DND-41 (cell line): ENCODE data around the gene TDRD7.

Experiments used
- EZH2 ChIP-seq: IDR thresholded peaks from 3 replicates; pipeline ENCODE4 v1.6.1; 2012; ENCODE audit warnings: borderline replicate concordance, low read depth, mild to moderate bottlenecking, moderate library complexity, low read length, inconsistent platforms; ENCODE audit not compliant: severe bottlenecking
- TF ChIP-seq, protein P1 (sequence below): IDR thresholded peaks from 2 replicates; pipeline ENCODE4 v1.5.1; 2012; ENCODE audit warnings: borderline replicate concordance, low read length, moderate library complexity, mild to moderate bottlenecking; ENCODE audit not compliant: poor library complexity, severe bottlenecking; ENCODE audit errors: extremely low read depth

DNA sequence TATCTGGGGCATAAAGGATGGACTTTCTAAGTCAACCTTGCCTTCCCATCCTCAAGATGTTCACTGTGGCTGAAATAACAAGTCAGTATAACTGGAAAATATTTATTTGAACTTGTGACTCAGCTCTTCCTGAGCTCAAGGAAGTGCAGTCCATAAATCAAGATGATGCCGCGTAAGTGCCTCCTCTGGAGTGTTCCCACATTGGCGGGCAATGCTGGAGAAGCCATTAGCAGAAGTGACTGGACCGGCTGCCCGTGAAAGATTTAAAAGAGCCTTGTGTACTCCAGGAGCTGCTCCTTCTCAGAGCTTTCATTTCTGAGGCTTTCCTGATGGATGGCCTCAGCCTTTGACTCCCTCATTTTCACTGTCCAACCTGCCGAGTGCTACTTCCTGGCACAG, 107.0 kb downstream of the TDRD7 start:
- TF ChIP-seq, protein P1, sequence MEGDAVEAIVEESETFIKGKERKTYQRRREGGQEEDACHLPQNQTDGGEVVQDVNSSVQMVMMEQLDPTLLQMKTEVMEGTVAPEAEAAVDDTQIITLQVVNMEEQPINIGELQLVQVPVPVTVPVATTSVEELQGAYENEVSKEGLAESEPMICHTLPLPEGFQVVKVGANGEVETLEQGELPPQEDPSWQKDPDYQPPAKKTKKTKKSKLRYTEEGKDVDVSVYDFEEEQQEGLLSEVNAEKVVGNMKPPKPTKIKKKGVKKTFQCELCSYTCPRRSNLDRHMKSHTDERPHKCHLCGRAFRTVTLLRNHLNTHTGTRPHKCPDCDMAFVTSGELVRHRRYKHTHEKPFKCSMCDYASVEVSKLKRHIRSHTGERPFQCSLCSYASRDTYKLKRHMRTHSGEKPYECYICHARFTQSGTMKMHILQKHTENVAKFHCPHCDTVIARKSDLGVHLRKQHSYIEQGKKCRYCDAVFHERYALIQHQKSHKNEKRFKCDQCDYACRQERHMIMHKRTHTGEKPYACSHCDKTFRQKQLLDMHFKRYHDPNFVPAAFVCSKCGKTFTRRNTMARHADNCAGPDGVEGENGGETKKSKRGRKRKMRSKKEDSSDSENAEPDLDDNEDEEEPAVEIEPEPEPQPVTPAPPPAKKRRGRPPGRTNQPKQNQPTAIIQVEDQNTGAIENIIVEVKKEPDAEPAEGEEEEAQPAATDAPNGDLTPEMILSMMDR = no peak
- TF ChIP-seq EZH2 = no peak
